MCF 10A (cell line): ENCODE measurements around the gene RPTOR. TPM values are rescaled to one million over a fixed set of nuclear protein-coding genes. Genes with fewer than 3 reads are reported as not detected.

Experiments used
- BruUV-seq: library from RNA; stranded (reverse); fragments of 400-500 nt; replicated peaks from 2 replicates; lab custom pipeline; 2021; lab: Mats Ljungman, UMichigan
- CTCF ChIA-PET: fragments of 300-600 bp; sonication (Branson Sonifier 250); formaldehyde crosslinking; extraction: SDS; loops from one replicate; lab custom pipeline; 2021; ENCODE audit warnings: antibody characterized with exemption, inconsistent platforms; lab: Yijun Ruan, JAX
- POLR2A ChIA-PET: fragments of 300-600, 350-650 bp; sonication (Branson Sonifier 250); formaldehyde crosslinking; extraction: SDS; loops from one replicate; lab custom pipeline; 2020; ENCODE audit warnings: antibody characterized with exemption, inconsistent platforms; lab: Yijun Ruan, JAX
- DNase-seq: peaks from one replicate; pipeline ENCODE4 v3.0.0-alpha.2; 2018; ENCODE audit not compliant: unreplicated experiment
- H3K27ac Mint-ChIP-seq: one replicate; pipeline ENCODE4 v1.8.0; 2022; ENCODE audit warnings: mild to moderate bottlenecking, low read depth, mixed read lengths; ENCODE audit not compliant: unreplicated experiment
- H3K27me3 Mint-ChIP-seq: one replicate; pipeline ENCODE4 v1.8.0; 2022; ENCODE audit warnings: mixed read lengths; ENCODE audit not compliant: insufficient read depth, unreplicated experiment
- H3K36me3 Mint-ChIP-seq: one replicate; pipeline ENCODE4 v1.8.0; 2022; ENCODE audit warnings: mild to moderate bottlenecking, moderate library complexity, mixed read lengths; ENCODE audit not compliant: insufficient read depth, unreplicated experiment
- H3K4me1 Mint-ChIP-seq: one replicate; pipeline ENCODE4 v1.8.0; 2022; ENCODE audit warnings: mixed read lengths; ENCODE audit not compliant: insufficient read depth, unreplicated experiment
- H3K4me3 Mint-ChIP-seq: one replicate; pipeline ENCODE4 v1.8.0; 2022; ENCODE audit warnings: mild to moderate bottlenecking, moderate library complexity, mixed read lengths; ENCODE audit not compliant: unreplicated experiment
- H3K9me3 Mint-ChIP-seq: one replicate; pipeline ENCODE4 v1.8.0; 2022; ENCODE audit warnings: mixed read lengths; ENCODE audit not compliant: unreplicated experiment
- intact Hi-C: fragments of 100-400 bp; cut with micrococcal nuclease; formaldehyde crosslinking; loops from 2 replicates; pipeline ENCODE4 v1.14.1; 2022
- total RNA-seq: library from RNA; stranded (reverse); gene quantifications from 2 replicates; pipeline ENCODE4 v1.2.3, GENCODE V29; 2022
- TF ChIP-seq, protein P1 (sequence below): fragments of 200-600 bp; IDR thresholded peaks from one replicate; pipeline ENCODE4 v1.8.0; 2022; ENCODE audit warnings: antibody characterized with exemption, mild to moderate bottlenecking; ENCODE audit not compliant: unreplicated experiment

Gene RPTOR
- total RNA-seq, 1 experiment from 2014 or later, result 41.3 TPM

DNA sequence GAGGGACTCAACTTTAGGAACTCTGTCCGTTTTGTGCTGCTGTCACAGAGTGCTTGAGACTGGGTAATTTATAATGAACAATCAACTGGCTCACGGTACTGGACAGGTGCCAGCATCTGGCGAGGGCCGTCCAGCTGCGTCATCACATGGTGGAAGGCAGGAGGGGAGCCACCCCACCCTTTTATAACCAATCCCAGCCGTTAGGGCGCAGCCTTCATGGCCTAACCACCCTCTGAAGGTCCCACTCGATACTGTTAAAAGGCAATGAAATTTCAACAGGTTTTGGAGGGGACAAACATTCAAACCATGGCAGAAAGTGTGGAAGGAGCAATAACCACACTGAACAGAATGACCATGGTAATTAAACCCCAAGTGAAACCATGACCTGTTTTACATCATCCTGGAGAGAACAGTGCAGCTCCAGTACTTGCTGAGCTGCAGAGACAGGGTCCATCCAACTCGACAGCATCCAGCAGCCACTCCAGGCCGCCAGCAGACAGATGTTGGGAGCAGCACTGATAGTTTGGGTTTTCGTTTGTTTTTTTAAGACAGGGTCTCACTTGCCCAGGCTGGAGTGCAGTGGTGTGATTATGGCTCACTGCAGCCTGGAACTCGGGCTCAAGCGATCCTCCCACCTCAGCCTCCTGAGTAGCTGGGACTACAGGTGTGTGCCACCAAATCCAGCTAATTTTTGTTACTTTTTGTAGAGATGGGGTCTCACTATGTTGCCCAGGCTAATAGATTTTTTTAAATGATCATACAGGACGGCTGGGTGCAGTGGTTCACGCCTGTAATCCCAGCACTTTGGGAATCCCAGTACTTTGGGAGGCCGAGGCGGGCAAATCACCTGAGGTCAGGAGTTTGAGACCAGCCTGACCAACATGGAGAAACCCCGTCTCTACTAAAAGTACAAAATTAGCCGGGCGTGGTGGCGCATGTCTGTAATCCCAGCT, 458.0 kb downstream of the RPTOR start:
- intact Hi-C loops, result no loop called here
- Mint-ChIP-seq H3K27ac (no peak overlapping the region), H3K4me3 (peak overlapping the region; percentile 10), H3K36me3 (peaks cover 12% of the 10 kb centered on the region), H3K9me3 (no peaks in the 10 kb centered on the region), H3K4me1 (peaks cover 11% of the 10 kb centered on the region), H3K27me3 (peaks cover 30% of the 10 kb centered on the region)
- ChIA-PET CTCF (interaction anchor here (0.5 to 1.1 kb wide), 4 partner anchors 11 to 588 kb away, joined by 3 to 4 read pairs (median 3); partner anchors contain the start of gene CHMP6), POLR2A (interaction anchor here (0.8 to 1.2 kb wide), 3 partner anchors 13 to 101 kb away, joined by 3 to 4 read pairs (median 3); no protein-coding TSS in a partner anchor)
- DNase-seq, result peak; percentile 64
- BruUV-seq, result TSS peak; percentile 30
- TF ChIP-seq, protein P1, sequence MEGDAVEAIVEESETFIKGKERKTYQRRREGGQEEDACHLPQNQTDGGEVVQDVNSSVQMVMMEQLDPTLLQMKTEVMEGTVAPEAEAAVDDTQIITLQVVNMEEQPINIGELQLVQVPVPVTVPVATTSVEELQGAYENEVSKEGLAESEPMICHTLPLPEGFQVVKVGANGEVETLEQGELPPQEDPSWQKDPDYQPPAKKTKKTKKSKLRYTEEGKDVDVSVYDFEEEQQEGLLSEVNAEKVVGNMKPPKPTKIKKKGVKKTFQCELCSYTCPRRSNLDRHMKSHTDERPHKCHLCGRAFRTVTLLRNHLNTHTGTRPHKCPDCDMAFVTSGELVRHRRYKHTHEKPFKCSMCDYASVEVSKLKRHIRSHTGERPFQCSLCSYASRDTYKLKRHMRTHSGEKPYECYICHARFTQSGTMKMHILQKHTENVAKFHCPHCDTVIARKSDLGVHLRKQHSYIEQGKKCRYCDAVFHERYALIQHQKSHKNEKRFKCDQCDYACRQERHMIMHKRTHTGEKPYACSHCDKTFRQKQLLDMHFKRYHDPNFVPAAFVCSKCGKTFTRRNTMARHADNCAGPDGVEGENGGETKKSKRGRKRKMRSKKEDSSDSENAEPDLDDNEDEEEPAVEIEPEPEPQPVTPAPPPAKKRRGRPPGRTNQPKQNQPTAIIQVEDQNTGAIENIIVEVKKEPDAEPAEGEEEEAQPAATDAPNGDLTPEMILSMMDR, result no peak

DNA sequence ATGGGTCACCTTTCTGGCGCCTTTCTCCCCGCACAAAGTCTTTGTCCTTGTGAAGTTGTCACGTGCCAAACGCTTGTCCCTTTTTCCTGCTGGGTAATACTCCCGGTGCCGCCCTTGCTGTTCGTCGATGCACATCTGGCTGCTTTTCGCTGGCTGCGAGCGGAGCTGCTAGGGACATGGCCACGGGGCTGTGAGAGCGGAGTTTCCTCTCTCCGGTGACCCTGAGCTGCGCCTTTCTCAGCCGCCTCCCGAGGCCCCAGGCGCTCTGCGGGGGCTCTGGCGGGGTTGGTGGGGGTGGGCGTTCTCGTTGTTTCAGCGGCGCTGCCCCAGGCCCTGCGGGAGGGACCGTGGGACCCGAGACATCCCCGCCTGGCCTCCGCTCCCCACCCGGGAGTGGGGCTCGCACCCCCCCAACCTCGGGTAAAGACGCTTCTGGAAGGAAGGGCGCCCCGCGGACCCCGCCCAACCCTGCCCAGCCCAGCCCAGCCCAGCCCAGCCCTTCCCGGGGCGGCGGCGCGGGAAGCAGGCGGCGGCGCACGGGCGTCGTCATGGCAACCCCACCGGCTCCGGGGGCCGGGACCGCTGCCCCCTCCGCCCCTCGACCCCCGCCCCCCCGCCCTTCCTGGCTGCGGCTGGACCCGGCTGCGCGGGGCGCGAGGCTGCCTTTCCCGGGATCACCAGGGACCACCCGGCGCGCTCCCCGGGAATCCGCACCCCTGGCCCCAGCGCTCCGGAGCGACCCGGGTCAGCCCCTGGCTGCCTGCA, 459.3 kb downstream of the RPTOR start:
- intact Hi-C loops, result no loop called here
- CTCF ChIA-PET, result no interaction called here
- POLR2A ChIA-PET, result no interaction called here

DNA sequence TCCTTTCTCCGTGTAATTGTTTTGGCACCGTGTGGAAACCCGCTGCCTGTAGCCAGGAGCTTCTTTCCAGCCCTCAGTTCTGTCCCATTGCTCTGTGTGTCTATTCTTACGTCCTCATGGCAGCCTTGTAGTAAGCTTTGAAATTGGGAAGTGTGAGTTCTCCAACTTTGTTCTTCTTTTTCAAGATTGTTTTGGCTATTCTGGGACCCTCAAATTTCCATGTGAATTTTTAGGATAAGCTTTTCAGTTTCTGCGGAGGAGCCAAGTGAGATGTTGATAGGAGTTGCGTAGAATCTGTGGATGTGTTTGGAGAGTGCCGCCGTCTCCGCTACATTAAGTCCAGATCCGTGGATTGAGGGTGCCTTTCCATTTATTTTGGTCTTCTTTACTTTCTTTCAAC, 462.3 kb downstream of the RPTOR start:
- BruUV-seq, result no TSS peak
- H3K4me1 Mint-ChIP-seq, result peaks cover 7% of the 10 kb centered on the region
- no peak for DNase-seq
- H3K4me3 Mint-ChIP-seq, result no peak overlapping the region
- H3K36me3 Mint-ChIP-seq, result peaks cover 7% of the 10 kb centered on the region
- no peak overlapping the region for H3K27ac Mint-ChIP-seq
- H3K9me3 Mint-ChIP-seq, result peaks cover 9% of the 10 kb centered on the region
- ChIA-PET CTCF (interaction anchor here (0.7 kb wide), 1 partner anchor 224 kb away, joined by 4 read pairs; no protein-coding TSS in a partner anchor), POLR2A (no interaction called here)
- H3K27me3 Mint-ChIP-seq, result peaks cover 41% of the 10 kb centered on the region
- intact Hi-C loops, result no loop called here
- TF ChIP-seq, protein P1, result no peak

More for the DNA sequence above, 459.3 kb downstream of the RPTOR start:
- TF ChIP-seq, protein P1, result no peak
- H3K27ac Mint-ChIP-seq, result no peak overlapping the region
- BruUV-seq, result no TSS peak
- H3K4me1 Mint-ChIP-seq, result peaks cover 11% of the 10 kb centered on the region
- H3K9me3 Mint-ChIP-seq, result no peaks in the 10 kb centered on the region
- no peak overlapping the region for H3K4me3 Mint-ChIP-seq
- H3K36me3 Mint-ChIP-seq, result peaks cover 12% of the 10 kb centered on the region
- DNase-seq, result no peak
- H3K27me3 Mint-ChIP-seq, result peaks cover 30% of the 10 kb centered on the region

DNA sequence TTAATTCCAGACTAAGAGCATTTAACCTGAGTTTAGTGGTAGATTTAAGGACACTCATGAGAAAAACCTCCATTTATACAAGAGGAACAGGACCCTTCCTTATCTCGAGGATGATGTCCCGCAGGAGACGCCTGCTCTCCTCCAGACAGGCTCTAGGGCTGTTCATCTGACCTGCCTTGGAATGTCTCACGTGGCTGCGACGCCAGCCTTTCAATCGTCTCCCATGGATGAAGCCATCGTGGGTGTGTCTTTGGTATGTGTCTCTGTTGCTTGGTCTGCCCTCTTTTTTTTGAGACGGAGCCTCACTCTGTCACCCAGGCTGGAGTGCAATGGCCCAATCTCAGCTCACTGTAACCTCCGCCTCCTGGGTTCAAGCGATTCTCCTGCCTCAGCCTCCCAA, 463.5 kb downstream of the RPTOR start:
- Mint-ChIP-seq H3K27ac (no peak overlapping the region), H3K9me3 (peaks cover 9% of the 10 kb centered on the region), H3K4me1 (peaks cover 5% of the 10 kb centered on the region), H3K4me3 (no peak overlapping the region), H3K27me3 (peaks cover 41% of the 10 kb centered on the region), H3K36me3 (peaks cover 7% of the 10 kb centered on the region)
- no TSS peak for BruUV-seq
- POLR2A ChIA-PET, result no interaction called here
- TF ChIP-seq, protein P1, result no peak
- DNase-seq, result no peak
- CTCF ChIA-PET, result no interaction called here
- intact Hi-C loops, result no loop called here
